ENCODE data around the gene CHCHD4.

- TF ChIP-seq CTCF (IDR thresholded peaks at IDR 0.05; ENCODE audit: control extremely low read depth in 1 of 3, insufficient read depth in 1 of 3, low read depth in 1 of 3, low read length in 3 of 3) (no peak), ZNF274 (IDR thresholded peaks at IDR 0.05; ENCODE audit: borderline replicate concordance, extremely low read depth, low read length) (no peak), SIN3A (conservative IDR thresholded peaks at IDR 0.05 in 1 of 2, IDR thresholded peaks at IDR 0.05 in 1 of 2; ENCODE audit: low read depth in 1 of 2, low read length in 2 of 2) (no peak), MAX (IDR thresholded peaks at IDR 0.05) (no peak), KDM4A (IDR thresholded peaks at IDR 0.05; ENCODE audit: low read depth, low read length, severe bottlenecking) (no peak), MAFK (IDR thresholded peaks at IDR 0.05; ENCODE audit: low read depth, low read length) (no peak), SUZ12 (IDR thresholded peaks at IDR 0.05; ENCODE audit: low read length) (no peak), SP4 (IDR thresholded peaks at IDR 0.05; ENCODE audit: low read length) (no peak), E2F6 (IDR thresholded peaks at IDR 0.05) (no peak), RXRA (IDR thresholded peaks at IDR 0.05; ENCODE audit: insufficient read depth, low read depth, low read length) (no peak), POLR2A (IDR thresholded peaks at IDR 0.05; ENCODE audit: control extremely low read depth in 1 of 2, low read depth in 2 of 2, low read length in 2 of 2) (no peak), TCF12 (IDR thresholded peaks at IDR 0.05; ENCODE audit: low read depth, low read length) (no peak), CHD2 (IDR thresholded peaks at IDR 0.05; ENCODE audit: low read length) (no peak)
Measured at GRCh38 chr3:14152963-14153355, 28.3 kb upstream of the CHCHD4 start.

Data from H1 (cell line).